Right atrium auricular region (tissue), 2 donors: ENCODE results near the gene GRIN2A. TPM values are rescaled to one million over a fixed set of nuclear protein-coding genes. Genes with fewer than 3 reads are reported as not detected.

Experiments
- DNase-seq: peaks from one replicate; pipeline ENCODE4 v3.0.0-alpha.2; 2019; ENCODE audit warnings: low spot score
- H3K27ac ChIP-seq, 2 donors: fragments of 200-600 bp; sonication (generic); 1 replicate in 1 of 2; 2 replicates in 1 of 2; pipeline ENCODE4 v1.5.1; 2016 to 2019
- H3K27me3 ChIP-seq, 2 donors: fragments of 200-600 bp; sonication (generic); one replicate each; pipeline versions ENCODE4 v1.5.1 to v1.6.0; 2017 to 2019
- H3K36me3 ChIP-seq: fragments of 200-600 bp; sonication (generic); one replicate; pipeline ENCODE4 v1.5.1; 2016
- H3K4me1 ChIP-seq, 2 donors: fragments of 200-600 bp; sonication (generic); one replicate each; pipeline versions ENCODE4 v1.5.1 to v1.6.0; 2017 to 2019
- H3K4me3 ChIP-seq, 2 donors: fragments of 200-600 bp; sonication (generic); 1 replicate in 1 of 2; 2 replicates in 1 of 2; pipeline ENCODE4 v1.5.1; 2017 to 2019; ENCODE audit warnings: mild to moderate bottlenecking in 1 of 2, moderate library complexity in 1 of 2
- H3K9me3 ChIP-seq, 2 donors: fragments of 200-600 bp; sonication (generic); one replicate each; pipeline ENCODE4 v1.5.1; 2019
- CTCF ChIP-seq, 2 donors: fragments of 200-600 bp; sonication (generic); IDR thresholded peaks; one replicate each; pipeline ENCODE4 v1.5.1; 2019; ENCODE audit warnings: antibody characterized with exemption in 2 of 2
- total RNA-seq, 2 donors: library from RNA; depleted of rRNA; stranded (reverse); fragments of >200 nt; gene quantifications; one replicate each; pipeline ENCODE4 v1.1.0, GENCODE V29; 2016

The GRIN2A gene
- total RNA-seq, 2 donors from 2014 or later: 3.8 to 7.4 TPM

- no peak overlapping the region for H3K4me3 ChIP-seq
- TF ChIP-seq CTCF (IDR thresholded peaks at IDR 0.05): no peak
- H3K27ac ChIP-seq: no peak overlapping the region
- H3K36me3 ChIP-seq: no peaks in the 10 kb centered on the region
- DNase-seq: no peak
- no peaks in the 10 kb centered on the region for H3K4me1 ChIP-seq
- H3K9me3 ChIP-seq: no peaks in the 10 kb centered on the region
- no peaks in the 10 kb centered on the region for H3K27me3 ChIP-seq
These were observed 161.4 kb downstream of the GRIN2A start for GRCh38 chr16:10020866-10021265.

- H3K4me1 ChIP-seq: no peaks in the 10 kb centered on the region
- no peak for DNase-seq
- no peaks in the 10 kb centered on the region for H3K36me3 ChIP-seq
- TF ChIP-seq CTCF (IDR thresholded peaks at IDR 0.05): no peak
- no peak overlapping the region for H3K27ac ChIP-seq
- no peaks in the 10 kb centered on the region for H3K9me3 ChIP-seq
- no peak overlapping the region for H3K4me3 ChIP-seq
- H3K27me3 ChIP-seq: no peaks in the 10 kb centered on the region
These were observed 165.5 kb downstream of the GRIN2A start for GRCh38 chr16:10016752-10017151.

- Histone ChIP-seq H3K4me1 (no peaks in the 10 kb centered on the region), H3K27me3 (no peaks in the 10 kb centered on the region), H3K27ac (no peak overlapping the region), H3K36me3 (no peaks in the 10 kb centered on the region), H3K4me3 (no peak overlapping the region), H3K9me3 (no peaks in the 10 kb centered on the region)
- no peak for DNase-seq
- no peak for TF ChIP-seq CTCF (IDR thresholded peaks at IDR 0.05)
These were observed 166.8 kb downstream of the GRIN2A start for GRCh38 chr16:10015397-10015796.

- no peaks in the 10 kb centered on the region for H3K27me3 ChIP-seq
- H3K4me3 ChIP-seq: no peak overlapping the region
- no peak overlapping the region for H3K27ac ChIP-seq
- no peak for TF ChIP-seq CTCF (IDR thresholded peaks at IDR 0.05)
- no peaks in the 10 kb centered on the region for H3K4me1 ChIP-seq
- no peaks in the 10 kb centered on the region for H3K9me3 ChIP-seq
- DNase-seq: no peak
- no peaks in the 10 kb centered on the region for H3K36me3 ChIP-seq
These were observed 168.5 kb downstream of the GRIN2A start for GRCh38 chr16:10013774-10014173.

GRCh38 chr16:10013364-10013763, 168.9 kb downstream of the GRIN2A start:
- Histone ChIP-seq H3K4me1 (no peaks in the 10 kb centered on the region), H3K9me3 (no peaks in the 10 kb centered on the region), H3K27ac (no peak overlapping the region), H3K4me3 (no peak overlapping the region), H3K27me3 (no peaks in the 10 kb centered on the region), H3K36me3 (no peaks in the 10 kb centered on the region)
- no peak for TF ChIP-seq CTCF (IDR thresholded peaks at IDR 0.05)
- no peak for DNase-seq

GRCh38 chr16:10009684-10010083, 172.5 kb downstream of the GRIN2A start:
- H3K4me3 ChIP-seq: no peak overlapping the region
- no peaks in the 10 kb centered on the region for H3K9me3 ChIP-seq
- no peaks in the 10 kb centered on the region for H3K27me3 ChIP-seq
- no peak for DNase-seq
- no peaks in the 10 kb centered on the region for H3K4me1 ChIP-seq
- no peak for TF ChIP-seq CTCF (IDR thresholded peaks at IDR 0.05)
- H3K27ac ChIP-seq: no peak overlapping the region
- no peaks in the 10 kb centered on the region for H3K36me3 ChIP-seq
